ENCODE measurements around the gene HS3ST1.

- TF ChIP-seq, protein P1, sequence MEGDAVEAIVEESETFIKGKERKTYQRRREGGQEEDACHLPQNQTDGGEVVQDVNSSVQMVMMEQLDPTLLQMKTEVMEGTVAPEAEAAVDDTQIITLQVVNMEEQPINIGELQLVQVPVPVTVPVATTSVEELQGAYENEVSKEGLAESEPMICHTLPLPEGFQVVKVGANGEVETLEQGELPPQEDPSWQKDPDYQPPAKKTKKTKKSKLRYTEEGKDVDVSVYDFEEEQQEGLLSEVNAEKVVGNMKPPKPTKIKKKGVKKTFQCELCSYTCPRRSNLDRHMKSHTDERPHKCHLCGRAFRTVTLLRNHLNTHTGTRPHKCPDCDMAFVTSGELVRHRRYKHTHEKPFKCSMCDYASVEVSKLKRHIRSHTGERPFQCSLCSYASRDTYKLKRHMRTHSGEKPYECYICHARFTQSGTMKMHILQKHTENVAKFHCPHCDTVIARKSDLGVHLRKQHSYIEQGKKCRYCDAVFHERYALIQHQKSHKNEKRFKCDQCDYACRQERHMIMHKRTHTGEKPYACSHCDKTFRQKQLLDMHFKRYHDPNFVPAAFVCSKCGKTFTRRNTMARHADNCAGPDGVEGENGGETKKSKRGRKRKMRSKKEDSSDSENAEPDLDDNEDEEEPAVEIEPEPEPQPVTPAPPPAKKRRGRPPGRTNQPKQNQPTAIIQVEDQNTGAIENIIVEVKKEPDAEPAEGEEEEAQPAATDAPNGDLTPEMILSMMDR (IDR thresholded peaks at IDR 0.05): no peak
- TF ChIP-seq POLR2A (IDR thresholded peaks at IDR 0.05): no peak
Observed at GRCh38 chr4:11408233-11408967, 20.3 kb downstream of the HS3ST1 start.
